OCI-LY3 (cell line): Measurements from ENCODE around the gene ITSN2.

Source experiments
- H2AFZ ChIP-seq: fragments of 200-600, 300-600 bp; shearing (Covaris generic); 2 replicates; pipeline ENCODE4 v1.6.0; 2014; ENCODE audit warnings: antibody characterized with exemption, low read depth, low read length
- H3K27ac ChIP-seq: fragments of 200-600, 300-600 bp; sonication (generic); 2 replicates; pipeline ENCODE4 v1.5.1; 2014; ENCODE audit warnings: mild to moderate bottlenecking, low read length, moderate library complexity, mixed read lengths
- H3K27me3 ChIP-seq: fragments of 200-600, 300-600 bp; sonication (generic); 2 replicates; pipeline ENCODE4 v1.6.1; 2014; ENCODE audit warnings: low read depth, low read length, mixed read lengths
- H3K36me3 ChIP-seq: fragments of 200-600, 300-600 bp; sonication (generic); replicated peaks from 2 replicates; pipeline ENCODE3; 2014; ENCODE audit warnings: low read depth, low read length, mixed read lengths
- H3K4me1 ChIP-seq: fragments of 300-600, 200-600 bp; sonication (generic); 2 replicates; pipeline ENCODE4 v1.6.1; 2014; ENCODE audit warnings: low read length, mixed read lengths
- H3K4me2 ChIP-seq: fragments of 200-600, 300-600 bp; sonication (generic); 2 replicates; pipeline ENCODE4 v1.6.1; 2014; ENCODE audit warnings: low read length, mixed read lengths
- H3K4me3 ChIP-seq: fragments of 300-600, 200-600 bp; sonication (generic); 2 replicates; pipeline ENCODE4 v1.5.1; 2014; ENCODE audit warnings: antibody characterized with exemption, mild to moderate bottlenecking, low read length, moderate library complexity
- H3K79me2 ChIP-seq: fragments of 300-600, 200-600 bp; shearing (Covaris generic); 2 replicates; pipeline ENCODE4 v1.6.1; 2014; ENCODE audit warnings: mild to moderate bottlenecking, low read length, mixed read lengths
- H3K9ac ChIP-seq: fragments of 300-600, 200-600 bp; shearing (Covaris generic); 2 replicates; pipeline ENCODE4 v1.6.0; 2014; ENCODE audit warnings: mild to moderate bottlenecking, low read length, moderate library complexity
- H3K9me3 ChIP-seq: fragments of 200-600, 300-600 bp; shearing (Covaris generic); 2 replicates; pipeline ENCODE4 v1.6.1; 2014; ENCODE audit warnings: low read length, mixed read lengths; ENCODE audit not compliant: insufficient read depth
- H4K20me1 ChIP-seq: fragments of 200-600, 300-600 bp; sonication (generic); 2 replicates; pipeline ENCODE4 v1.6.1; 2016; ENCODE audit warnings: low read length, mixed read lengths; ENCODE audit not compliant: insufficient read depth
- CTCF ChIP-seq: fragments of 200-600, 300-600 bp; sonication (generic); IDR thresholded peaks from 2 replicates; pipeline ENCODE4 v1.5.1; 2014; ENCODE audit warnings: antibody characterized with exemption, low read length, low read depth
- EZH2phosphoT487 ChIP-seq: fragments of 200-600 bp; shearing (Covaris generic); IDR thresholded peaks from 2 replicates; pipeline ENCODE4 v1.6.1; 2018; ENCODE audit warnings: antibody characterized with exemption, mixed run types, low read depth

The ITSN2 gene

GRCh38 chr2:24258718-24259117 lies 101.6 kb downstream of the ITSN2 start:
- TF ChIP-seq CTCF: no peak
- no peak for TF ChIP-seq EZH2phosphoT487
- H3K4me3 ChIP-seq: no peak overlapping the region
- H3K27me3 ChIP-seq: no peaks in the 10 kb centered on the region
- H3K27ac ChIP-seq: no peak overlapping the region
- peaks cover 6% of the 10 kb centered on the region for H3K36me3 ChIP-seq
- no peaks in the 10 kb centered on the region for H3K9me3 ChIP-seq
- no peak overlapping the region for H3K4me2 ChIP-seq
- H3K4me1 ChIP-seq: peaks cover 19% of the 10 kb centered on the region
- H2AFZ ChIP-seq: no peak overlapping the region
- H4K20me1 ChIP-seq: no peaks in the 10 kb centered on the region
- no peaks in the 10 kb centered on the region for H3K79me2 ChIP-seq
- H3K9ac ChIP-seq: no peak overlapping the region

DNA sequence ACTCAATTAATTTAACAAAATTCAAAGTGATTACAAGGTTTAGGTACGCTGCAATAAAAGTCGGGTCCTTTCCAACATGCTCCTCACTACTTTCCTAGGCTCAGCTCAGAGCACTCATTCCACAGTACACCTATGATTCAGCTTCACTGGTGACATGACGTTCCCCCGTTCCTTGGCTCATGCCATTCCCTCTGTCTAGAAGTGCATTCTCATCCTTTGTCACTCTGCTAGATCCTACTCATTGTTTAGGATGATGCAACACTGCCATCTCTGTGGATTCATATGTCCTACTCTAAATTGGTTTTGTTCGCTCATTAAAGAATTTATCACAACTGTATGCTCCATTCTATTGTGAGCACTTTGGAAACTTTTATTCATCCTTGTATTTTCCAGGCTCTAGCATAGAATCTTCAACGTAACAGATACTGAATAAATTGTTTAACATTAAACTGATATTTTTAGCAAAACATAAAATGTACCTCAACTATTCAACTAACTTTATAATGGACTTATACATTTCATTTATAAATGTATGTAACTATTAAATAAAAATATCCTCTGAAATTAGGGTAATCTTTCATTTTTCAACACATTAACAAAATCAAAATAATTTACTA lies 106.9 kb downstream of the ITSN2 start:
- H3K27me3 ChIP-seq: no peaks in the 10 kb centered on the region
- TF ChIP-seq CTCF (no peak), EZH2phosphoT487 (no peak)
- H3K9me3 ChIP-seq: no peaks in the 10 kb centered on the region
- H3K4me2 ChIP-seq: no peak overlapping the region
- H3K79me2 ChIP-seq: no peaks in the 10 kb centered on the region
- H3K4me3 ChIP-seq: no peak overlapping the region
- no peaks in the 10 kb centered on the region for H3K4me1 ChIP-seq
- H3K27ac ChIP-seq: no peak overlapping the region
- peaks cover 9% of the 10 kb centered on the region for H3K36me3 ChIP-seq
- no peak overlapping the region for H3K9ac ChIP-seq
- no peak overlapping the region for H2AFZ ChIP-seq
- no peaks in the 10 kb centered on the region for H4K20me1 ChIP-seq

GRCh38 chr2:24247592-24247991 lies 112.7 kb downstream of the ITSN2 start:
- Histone ChIP-seq H3K4me1 (no peaks in the 10 kb centered on the region), H2AFZ (no peak overlapping the region), H3K27me3 (no peaks in the 10 kb centered on the region), H4K20me1 (no peaks in the 10 kb centered on the region), H3K79me2 (no peaks in the 10 kb centered on the region), H3K9me3 (no peaks in the 10 kb centered on the region), H3K27ac (no peak overlapping the region), H3K36me3 (peaks cover 14% of the 10 kb centered on the region), H3K4me3 (no peak overlapping the region), H3K9ac (no peak overlapping the region), H3K4me2 (no peak overlapping the region)
- no peak for TF ChIP-seq CTCF
- no peak for TF ChIP-seq EZH2phosphoT487

DNA sequence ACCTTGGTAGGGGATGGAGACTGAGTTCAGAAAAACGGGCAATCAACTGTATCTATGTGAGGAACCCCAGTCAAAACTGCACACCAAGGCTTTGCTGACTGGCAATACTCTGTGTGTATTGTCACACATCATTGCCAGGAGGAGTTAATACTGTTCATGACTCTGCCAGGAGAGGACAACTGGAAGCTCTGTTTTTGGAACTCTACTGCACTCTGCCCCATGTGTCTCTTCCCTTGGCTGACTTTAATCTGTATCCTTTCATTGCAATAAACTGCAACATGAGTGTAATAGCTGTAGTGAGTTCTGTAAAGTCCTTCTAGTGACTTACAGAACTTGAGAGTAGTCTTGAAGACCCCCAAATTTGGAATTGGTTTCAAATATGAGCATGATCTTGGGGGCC lies 113.2 kb downstream of the ITSN2 start:
- Histone ChIP-seq H3K9ac (no peak overlapping the region), H3K36me3 (peaks cover 14% of the 10 kb centered on the region), H3K9me3 (no peaks in the 10 kb centered on the region), H2AFZ (no peak overlapping the region), H3K4me1 (no peaks in the 10 kb centered on the region), H3K4me3 (no peak overlapping the region), H3K79me2 (no peaks in the 10 kb centered on the region), H3K27me3 (no peaks in the 10 kb centered on the region), H4K20me1 (no peaks in the 10 kb centered on the region), H3K27ac (no peak overlapping the region), H3K4me2 (no peak overlapping the region)
- no peak for TF ChIP-seq EZH2phosphoT487
- TF ChIP-seq CTCF: no peak
